Hepatocyte (in vitro differentiated cells): Measurements from ENCODE around the gene ERICH4. TPM values are rescaled to one million over a fixed set of nuclear protein-coding genes. Genes with fewer than 3 reads are reported as not detected.

Experiments
- DNase-seq: peaks from one replicate; pipeline ENCODE4 v3.0.0-alpha.2; 2016; ENCODE audit warnings: low spot score
- H2AFZ ChIP-seq: fragments of 200-600 bp; sonication (generic); 2 replicates; pipeline ENCODE4 v1.6.0; 2016; ENCODE audit warnings: antibody characterized with exemption, mild to moderate bottlenecking
- H3K27ac ChIP-seq: fragments of 200-600 bp; sonication (generic); 2 replicates; pipeline ENCODE4 v1.5.1; 2016; ENCODE audit warnings: mild to moderate bottlenecking
- H3K27me3 ChIP-seq: fragments of 200-600 bp; sonication (generic); 2 replicates; pipeline ENCODE4 v1.6.1; 2016
- H3K36me3 ChIP-seq: fragments of 200-600 bp; sonication (generic); replicated peaks from 2 replicates; pipeline ENCODE4 v1.5.1; 2016; ENCODE audit warnings: low read depth; ENCODE audit not compliant: insufficient read depth
- H3K4me1 ChIP-seq: fragments of 200-600 bp; sonication (generic); 2 replicates; pipeline ENCODE4 v1.5.1; 2016; ENCODE audit warnings: mild to moderate bottlenecking, moderate library complexity; ENCODE audit not compliant: insufficient read depth
- H3K4me2 ChIP-seq: fragments of 200-600 bp; sonication (generic); 2 replicates; pipeline ENCODE4 v1.6.0; 2016
- H3K4me3 ChIP-seq: fragments of 200-600 bp; sonication (generic); 2 replicates; pipeline ENCODE4 v1.5.1; 2016; ENCODE audit warnings: mild to moderate bottlenecking
- H3K79me2 ChIP-seq: fragments of 200-600 bp; sonication (generic); 2 replicates; pipeline ENCODE4 v1.6.0; 2017; ENCODE audit warnings: mild to moderate bottlenecking
- H3K9me2 ChIP-seq: fragments of 200-600 bp; sonication (generic); replicated peaks from 2 replicates; pipeline ENCODE4 v1.6.0; 2017; ENCODE audit warnings: mild to moderate bottlenecking; ENCODE audit not compliant: insufficient read depth
- H3K9me3 ChIP-seq: fragments of 200-600 bp; sonication (generic); 2 replicates; pipeline ENCODE4 v1.5.1; 2016; ENCODE audit warnings: low read depth, mild to moderate bottlenecking
- H4K20me1 ChIP-seq: fragments of 200-600 bp; sonication (generic); 2 replicates; pipeline ENCODE4 v1.6.0; 2016; ENCODE audit warnings: mild to moderate bottlenecking; ENCODE audit not compliant: insufficient read depth, poor library complexity, severe bottlenecking
- EZH2 ChIP-seq: fragments of 200-600 bp; sonication (generic); IDR thresholded peaks from 2 replicates; pipeline ENCODE4 v1.6.1; 2016; ENCODE audit warnings: antibody characterized with exemption, mild to moderate bottlenecking, borderline replicate concordance
- EZH2phosphoT487 ChIP-seq: fragments of 200-600 bp; sonication (generic); IDR thresholded peaks from one replicate; pipeline ENCODE4 v1.6.1; 2018; ENCODE audit warnings: antibody characterized with exemption, mild to moderate bottlenecking, low read depth, moderate library complexity; ENCODE audit not compliant: unreplicated experiment, severe bottlenecking
- WGBS: methylation state at CpG from one replicate; pipeline ENCODE4 v1.1.6; 2016; ENCODE audit warnings: low lambda C conversion rate; ENCODE audit errors: missing lambda C conversion rate; 5-methylcytosine and 5-hydroxymethylcytosine counted together
- polyA plus RNA-seq: library from polyadenylated mRNA; unstranded; fragments of >200 nt; fragmentation: Nextera tagmentation; extraction: Ambion mirVana; gene quantifications from 2 replicates; pipeline ENCODE4 v1.2.1, GENCODE V29; 2016
- total RNA-seq: library from RNA; depleted of rRNA; stranded (reverse); fragments of >200 nt; gene quantifications from 2 replicates; pipeline ENCODE4 v1.2.3, GENCODE V29; 2014
- TF ChIP-seq, protein P1 (sequence below): fragments of 200-600 bp; sonication (generic); IDR thresholded peaks from 2 replicates; pipeline ENCODE4 v1.5.1; 2016; ENCODE audit warnings: antibody characterized with exemption, mild to moderate bottlenecking; ENCODE audit not compliant: poor library complexity

The ERICH4 gene
- total RNA-seq (2.3 and 3.7 TPM in 2 replicates), polyA plus RNA-seq (1.1 and 4.3 TPM in 2 replicates)

DNA sequence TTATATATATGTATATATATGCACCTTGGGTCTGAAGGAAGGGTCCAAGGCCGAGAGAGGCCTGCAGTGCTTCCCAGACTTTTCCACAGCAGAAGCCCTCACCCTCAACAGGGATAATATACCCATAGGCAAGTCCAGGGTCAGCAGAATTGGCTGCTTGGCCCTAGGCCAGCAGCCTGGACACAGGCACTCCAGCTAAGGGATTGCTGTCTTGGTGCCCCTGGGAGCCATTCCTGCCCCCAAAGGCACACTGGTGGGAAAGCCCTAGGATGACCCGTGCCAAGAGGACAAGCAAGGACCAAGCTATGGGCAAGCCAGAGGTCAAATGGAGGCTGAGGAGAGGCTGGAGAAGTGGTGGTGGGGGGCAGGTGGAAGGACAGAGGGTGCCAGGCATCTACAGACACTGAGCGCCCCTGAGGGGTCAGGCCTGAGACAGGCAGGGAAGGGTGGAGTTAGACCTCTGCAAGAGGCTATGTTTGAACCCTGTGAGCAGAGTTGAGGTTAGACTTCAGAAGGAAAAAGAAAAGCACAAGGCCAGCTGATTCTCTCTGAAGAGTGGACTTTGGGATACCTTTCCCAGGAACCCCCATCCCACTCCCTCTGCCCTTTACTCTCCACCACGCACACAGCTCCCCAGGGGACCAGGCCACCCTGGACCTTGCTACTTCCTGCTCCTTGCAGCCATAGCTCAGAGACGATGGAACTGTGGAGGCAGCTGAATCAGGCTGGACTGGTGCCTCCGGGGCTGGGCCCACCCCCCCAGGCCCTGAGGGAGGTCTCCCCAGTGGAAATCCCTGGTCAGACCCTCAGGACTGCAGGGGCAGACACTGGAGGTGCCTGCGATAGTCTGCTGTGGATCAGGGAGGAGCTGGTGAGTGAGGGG is at the start of gene ERICH4:
Gene ERICH4 (plus strand): TSS at position 684 of the 883 bp plus-strand sequence. CDS start 14 bp downstream, at position 698.
- Histone ChIP-seq H3K9me3 (no peaks in the 10 kb centered on the region), H3K4me2 (peak within 1 kb of the TSS; percentile 44), H3K4me1 (no peaks in the 10 kb centered on the region), H3K9me2 (no peaks in the 10 kb centered on the region), H3K36me3 (no peaks in the 10 kb centered on the region), H3K4me3 (no peak within 1 kb of the TSS), H2AFZ (no peak within 1 kb of the TSS), H3K27me3 (peaks cover 1% of the 10 kb centered on the region), H3K79me2 (peaks cover 10% of the 10 kb centered on the region), H4K20me1 (no peaks in the 10 kb centered on the region), H3K27ac (peak within 1 kb of the TSS; percentile 51)
- DNase-seq = no peak
- 69% methylated on average over 7 of the region's 7 CpGs for WGBS
- TF ChIP-seq EZH2 (no peak), EZH2phosphoT487 (no peak)
- TF ChIP-seq, protein P1, sequence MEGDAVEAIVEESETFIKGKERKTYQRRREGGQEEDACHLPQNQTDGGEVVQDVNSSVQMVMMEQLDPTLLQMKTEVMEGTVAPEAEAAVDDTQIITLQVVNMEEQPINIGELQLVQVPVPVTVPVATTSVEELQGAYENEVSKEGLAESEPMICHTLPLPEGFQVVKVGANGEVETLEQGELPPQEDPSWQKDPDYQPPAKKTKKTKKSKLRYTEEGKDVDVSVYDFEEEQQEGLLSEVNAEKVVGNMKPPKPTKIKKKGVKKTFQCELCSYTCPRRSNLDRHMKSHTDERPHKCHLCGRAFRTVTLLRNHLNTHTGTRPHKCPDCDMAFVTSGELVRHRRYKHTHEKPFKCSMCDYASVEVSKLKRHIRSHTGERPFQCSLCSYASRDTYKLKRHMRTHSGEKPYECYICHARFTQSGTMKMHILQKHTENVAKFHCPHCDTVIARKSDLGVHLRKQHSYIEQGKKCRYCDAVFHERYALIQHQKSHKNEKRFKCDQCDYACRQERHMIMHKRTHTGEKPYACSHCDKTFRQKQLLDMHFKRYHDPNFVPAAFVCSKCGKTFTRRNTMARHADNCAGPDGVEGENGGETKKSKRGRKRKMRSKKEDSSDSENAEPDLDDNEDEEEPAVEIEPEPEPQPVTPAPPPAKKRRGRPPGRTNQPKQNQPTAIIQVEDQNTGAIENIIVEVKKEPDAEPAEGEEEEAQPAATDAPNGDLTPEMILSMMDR = no peak

DNA sequence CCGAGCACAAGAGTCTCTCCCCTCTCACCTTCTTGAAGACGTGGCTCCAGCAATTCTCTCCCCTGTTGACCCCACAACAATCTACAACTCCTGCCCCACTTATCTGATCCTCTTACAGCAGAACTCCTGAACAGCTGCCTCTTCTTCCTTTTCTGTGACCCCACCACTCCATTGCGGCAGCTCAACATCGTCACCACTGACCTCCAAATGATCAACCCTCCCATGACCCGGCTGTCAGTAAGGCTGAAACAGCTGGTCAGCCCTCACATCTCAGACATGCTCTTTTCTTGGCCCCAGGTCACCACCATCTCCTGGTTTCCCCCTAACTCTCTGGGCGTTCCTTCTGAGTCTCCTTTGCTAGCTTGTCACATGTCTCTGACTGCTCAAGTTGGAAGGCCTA is 47.6 kb upstream of the ERICH4 start:
- Histone ChIP-seq H3K36me3 (no peaks in the 10 kb centered on the region), H3K4me2 (no peak overlapping the region), H3K9me2 (no peaks in the 10 kb centered on the region), H3K27ac (no peak overlapping the region), H3K9me3 (no peaks in the 10 kb centered on the region), H3K27me3 (no peaks in the 10 kb centered on the region), H3K4me3 (no peak overlapping the region), H4K20me1 (no peaks in the 10 kb centered on the region), H2AFZ (no peak overlapping the region), H3K79me2 (peaks cover 29% of the 10 kb centered on the region), H3K4me1 (peaks cover 3% of the 10 kb centered on the region)
- DNase-seq = no peak
- TF ChIP-seq EZH2 = no peak
- TF ChIP-seq, protein P1 = no peak
- no peak for TF ChIP-seq EZH2phosphoT487
- WGBS = 87% methylated on average over 6 of the region's 6 CpGs

GRCh38 chr19:41397086-41398049 is 45.6 kb upstream of the ERICH4 start, which contains the start of the genes BCKDHA and EXOSC5:
Gene BCKDHA, plus strand, starts transcription at chr19:41397818. Its CDS starts 10 bp downstream, at chr19:41397828.
Gene EXOSC5, minus strand, starts transcription at chr19:41397359. Its CDS starts 31 bp downstream, at chr19:41397328.
- Histone ChIP-seq H3K4me2 (peak within 1 kb of the TSS; percentile 94), H3K27me3 (no peaks in the 10 kb centered on the region), H3K79me2 (peaks cover 31% of the 10 kb centered on the region), H3K9me3 (no peaks in the 10 kb centered on the region), H3K4me3 (peak within 1 kb of the TSS; percentile 48), H3K9me2 (no peaks in the 10 kb centered on the region), H3K36me3 (no peaks in the 10 kb centered on the region), H3K4me1 (peaks cover 3% of the 10 kb centered on the region), H2AFZ (peak within 1 kb of the TSS; percentile 38), H4K20me1 (no peaks in the 10 kb centered on the region), H3K27ac (peak within 1 kb of the TSS; percentile 89)
- WGBS = under 1% methylated on average over 50 of the region's 50 CpGs
- TF ChIP-seq, protein P1 = no peak
- no peak for TF ChIP-seq EZH2
- no peak for TF ChIP-seq EZH2phosphoT487
- DNase-seq = peak; percentile 100
